H7 (cell line): ENCODE data around the gene PSME2. TPM values are rescaled to one million over a fixed set of nuclear protein-coding genes. Genes with fewer than 3 reads are reported as not detected.

ENCODE experiments used
- DNase-seq: peaks from one replicate; pipeline ENCODE4 v3.0.0; 2012
- H3K27me3 ChIP-seq: 2 replicates; pipeline ENCODE4 v1.6.0; 2011; ENCODE audit warnings: mild to moderate bottlenecking, low read length; ENCODE audit not compliant: control insufficient read depth, insufficient read depth
- H3K36me3 ChIP-seq: replicated peaks from 2 replicates; pipeline ENCODE4 v1.5.1; 2011; ENCODE audit warnings: low read length; ENCODE audit not compliant: control insufficient read depth, insufficient read depth
- H3K4me3 ChIP-seq: 2 replicates; pipeline ENCODE4 v1.5.1; 2011; ENCODE audit warnings: low read depth, mild to moderate bottlenecking, control low read depth, low read length, moderate library complexity; ENCODE audit not compliant: insufficient read depth
- total RNA-seq: library from RNA; depleted of rRNA; stranded (reverse); fragments of >200 nt; shearing (Covaris generic); gene quantifications from 2 replicates; pipeline ENCODE4 v1.2.3, GENCODE V29; 2014; rRNA removed

PSME2 gene
- total RNA-seq, 1 experiment from 2014 or later = 134 TPM

GRCh38 chr14:24093901-24094840 is 52.2 kb downstream of the PSME2 start, which contains the start of gene PCK2:
Gene PCK2 (plus strand): TSS chr14:24094311. CDS start chr14:24094406, 95 bp downstream.
- DNase-seq = peak; percentile 100
- Histone ChIP-seq H3K27me3 (no peaks in the 10 kb centered on the region; the same call in 1 of the 2 replicates), H3K4me3 (peak within 1 kb of the TSS; percentile 94), H3K36me3 (peaks cover 24% of the 10 kb centered on the region)

Other genes with a start within 250 kb of the PSME2 start
- gene DHRS4, start 192.8 kb downstream of the PSME2 start, total RNA-seq = 13.9 and 18.9 TPM in 2 replicates
- 8.0 and 12.2 TPM in 2 replicates for gene DHRS4L2, start 157.7 kb downstream of the PSME2 start, total RNA-seq
- 2.3 and 6.5 TPM in 2 replicates for gene CARMIL3, start 94.6 kb downstream of the PSME2 start, total RNA-seq
- gene CPNE6, start 75.0 kb downstream of the PSME2 start, total RNA-seq = 0.04 TPM in 1 of 2 replicates, not detected in the other
- 73.7 and 80.1 TPM in 2 replicates for gene PCK2, start 52.3 kb downstream of the PSME2 start, total RNA-seq
- 70.4 and 90.1 TPM in 2 replicates for gene DCAF11, start 31.8 kb downstream of the PSME2 start, total RNA-seq
- gene NRL, start 31.7 kb downstream of the PSME2 start, total RNA-seq = 0.87 and 2.1 TPM in 2 replicates
- not detected in 2 replicates for gene FITM1, start 16.0 kb downstream of the PSME2 start, total RNA-seq
- gene PSME1, start 10.4 kb downstream of the PSME2 start, total RNA-seq = 46.9 and 49.3 TPM in 2 replicates
- gene EMC9, start 5.0 kb downstream of the PSME2 start, total RNA-seq = 25.7 and 35.9 TPM in 2 replicates
- gene RNF31, start 888 bp upstream of the PSME2 start, total RNA-seq = 67.7 and 75.0 TPM in 2 replicates
- 8.1 and 11.2 TPM in 2 replicates for gene IRF9, start 14.7 kb upstream of the PSME2 start, total RNA-seq
- gene REC8, start 25.5 kb upstream of the PSME2 start, total RNA-seq = 5.6 and 5.9 TPM in 2 replicates
- 139 and 149 TPM in 2 replicates for gene IPO4, start 42.2 kb upstream of the PSME2 start, total RNA-seq
- 27.4 and 35.2 TPM in 2 replicates for gene TM9SF1, start 48.8 kb upstream of the PSME2 start, total RNA-seq
- not detected in 2 replicates for gene TSSK4, start 59.1 kb upstream of the PSME2 start, total RNA-seq
- gene CHMP4A, start 66.9 kb upstream of the PSME2 start, total RNA-seq = 17.6 and 20.8 TPM in 2 replicates
- gene MDP1, start 69.5 kb upstream of the PSME2 start, total RNA-seq = 18.6 and 23.6 TPM in 2 replicates
- gene NEDD8, start 85.8 kb upstream of the PSME2 start, total RNA-seq = 195 and 203 TPM in 2 replicates
- 81.6 and 104 TPM in 2 replicates for gene GMPR2, start 86.3 kb upstream of the PSME2 start, total RNA-seq
- 46.9 and 52.2 TPM in 2 replicates for gene TINF2, start 96.0 kb upstream of the PSME2 start, total RNA-seq
- 0.21 and 3.1 TPM in 2 replicates for gene TGM1, start 116.6 kb upstream of the PSME2 start, total RNA-seq
- gene RABGGTA, start 125.0 kb upstream of the PSME2 start, total RNA-seq = 22.8 and 25.9 TPM in 2 replicates
- gene DHRS1, start 153.2 kb upstream of the PSME2 start, total RNA-seq = 13.5 and 18.8 TPM in 2 replicates
- gene NOP9, start 153.2 kb upstream of the PSME2 start, total RNA-seq = 27.2 and 32.4 TPM in 2 replicates
- gene CIDEB, start 161.4 kb upstream of the PSME2 start, total RNA-seq = 0.48 TPM in 1 of 2 replicates, not detected in the other
- 4.8 and 7.8 TPM in 2 replicates for gene LTB4R2, start 163.5 kb upstream of the PSME2 start, total RNA-seq
- gene LTB4R, start 164.9 kb upstream of the PSME2 start, total RNA-seq = 4.2 and 5.0 TPM in 2 replicates
- gene ADCY4, start 188.5 kb upstream of the PSME2 start, total RNA-seq = 0.17 TPM in 1 of 2 replicates, not detected in the other
- not detected in 2 replicates for gene RIPK3, start 193.4 kb upstream of the PSME2 start, total RNA-seq
- gene NFATC4, start 221.6 kb upstream of the PSME2 start, total RNA-seq = 12.2 and 28.3 TPM in 2 replicates